Measurements from ENCODE around the gene CACNG1.

DNA sequence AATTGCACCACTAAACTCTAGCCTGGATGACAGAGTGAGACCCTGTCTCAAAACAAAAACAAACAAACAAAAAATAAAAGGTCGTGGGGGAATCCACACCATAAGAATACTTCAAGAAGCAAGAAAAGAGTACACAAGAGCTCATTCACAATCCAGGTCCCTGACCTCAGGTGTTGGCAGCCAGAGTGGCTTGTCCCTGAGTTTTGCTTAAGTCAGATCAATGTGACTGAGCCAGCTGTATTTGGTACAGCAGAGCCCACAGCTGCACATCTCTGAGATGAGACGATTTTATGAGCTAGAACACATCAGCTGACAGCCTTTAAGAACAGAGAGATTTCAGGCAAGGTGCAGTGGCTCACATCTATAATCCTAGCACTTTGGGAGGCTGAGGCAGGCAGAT lies 22.4 kb downstream of the CACNG1 start:
- TF ChIP-seq, protein P1, sequence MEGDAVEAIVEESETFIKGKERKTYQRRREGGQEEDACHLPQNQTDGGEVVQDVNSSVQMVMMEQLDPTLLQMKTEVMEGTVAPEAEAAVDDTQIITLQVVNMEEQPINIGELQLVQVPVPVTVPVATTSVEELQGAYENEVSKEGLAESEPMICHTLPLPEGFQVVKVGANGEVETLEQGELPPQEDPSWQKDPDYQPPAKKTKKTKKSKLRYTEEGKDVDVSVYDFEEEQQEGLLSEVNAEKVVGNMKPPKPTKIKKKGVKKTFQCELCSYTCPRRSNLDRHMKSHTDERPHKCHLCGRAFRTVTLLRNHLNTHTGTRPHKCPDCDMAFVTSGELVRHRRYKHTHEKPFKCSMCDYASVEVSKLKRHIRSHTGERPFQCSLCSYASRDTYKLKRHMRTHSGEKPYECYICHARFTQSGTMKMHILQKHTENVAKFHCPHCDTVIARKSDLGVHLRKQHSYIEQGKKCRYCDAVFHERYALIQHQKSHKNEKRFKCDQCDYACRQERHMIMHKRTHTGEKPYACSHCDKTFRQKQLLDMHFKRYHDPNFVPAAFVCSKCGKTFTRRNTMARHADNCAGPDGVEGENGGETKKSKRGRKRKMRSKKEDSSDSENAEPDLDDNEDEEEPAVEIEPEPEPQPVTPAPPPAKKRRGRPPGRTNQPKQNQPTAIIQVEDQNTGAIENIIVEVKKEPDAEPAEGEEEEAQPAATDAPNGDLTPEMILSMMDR (IDR thresholded peaks at IDR 0.05), result no peak
- no peak for TF ChIP-seq POLR2A (IDR thresholded peaks at IDR 0.05)

Data from heart left ventricle (tissue), 13 donors.